GM18951 (cell line): ENCODE data around the gene DLG2.

ENCODE experiments used
- POLR2A ChIP-seq: IDR thresholded peaks from 4 replicates; pipeline ENCODE4 v1.6.1; 2011; ENCODE audit warnings: mild to moderate bottlenecking; ENCODE audit not compliant: insufficient read length, insufficient read depth; ENCODE audit errors: extremely low read depth
- in situ Hi-C: fragments of 300-500 bp; cut with MboI; formaldehyde crosslinking; loops from one replicate; pipeline ENCODE4 v1.12.0; 2022; ENCODE audit warnings: low sequenced_read_pairs, mixed read lengths, inconsistent platforms; ENCODE audit not compliant: unreplicated experiment

Gene DLG2

GRCh38 chr11:83864412-83865057 lies 1762.6 kb downstream of the DLG2 start:
- TF ChIP-seq POLR2A = no peak
- in situ Hi-C loops = no loop called here

- no peak for TF ChIP-seq POLR2A
- in situ Hi-C loops = no loop called here
Measured at GRCh38 chr11:83863272-83863671, 1763.9 kb downstream of the DLG2 start.

GRCh38 chr11:83862691-83863090 lies 1764.5 kb downstream of the DLG2 start:
- no peak for TF ChIP-seq POLR2A
- in situ Hi-C loops = no loop called here

- in situ Hi-C loops = no loop called here
- TF ChIP-seq POLR2A = no peak
Measured at GRCh38 chr11:83862033-83862432, 1765.1 kb downstream of the DLG2 start.

- no peak for TF ChIP-seq POLR2A
- in situ Hi-C loops = no loop called here
Measured at GRCh38 chr11:83858694-83859093, 1768.5 kb downstream of the DLG2 start.

- in situ Hi-C loops = no loop called here
- no peak for TF ChIP-seq POLR2A
Measured at GRCh38 chr11:83855237-83855636, 1771.9 kb downstream of the DLG2 start.

GRCh38 chr11:83852775-83853442 lies 1774.2 kb downstream of the DLG2 start:
- no peak for TF ChIP-seq POLR2A
- in situ Hi-C loops = no loop called here

- in situ Hi-C loops = no loop called here
- no peak for TF ChIP-seq POLR2A
Measured at GRCh38 chr11:83852012-83852411, 1775.1 kb downstream of the DLG2 start.

GRCh38 chr11:83847467-83848034 lies 1779.6 kb downstream of the DLG2 start:
- in situ Hi-C loops = loop anchor here (25.0 kb wide), 2 partner anchors 415 to 715 kb away; no protein-coding TSS in a partner anchor
- no peak for TF ChIP-seq POLR2A

- in situ Hi-C loops = loop anchor here (25.0 kb wide), 2 partner anchors 417 to 717 kb away; no protein-coding TSS in a partner anchor
- no peak for TF ChIP-seq POLR2A
Measured at GRCh38 chr11:83845797-83846196, 1781.3 kb downstream of the DLG2 start.

- in situ Hi-C loops = loop anchor here (25.0 kb wide), 2 partner anchors 422 to 722 kb away; no protein-coding TSS in a partner anchor
- TF ChIP-seq POLR2A = no peak
Measured at GRCh38 chr11:83840326-83840725, 1786.8 kb downstream of the DLG2 start.

GRCh38 chr11:83836883-83837654 lies 1790.1 kb downstream of the DLG2 start:
- no peak for TF ChIP-seq POLR2A

GRCh38 chr11:83836065-83836464 lies 1791.1 kb downstream of the DLG2 start:
- TF ChIP-seq POLR2A = no peak
- in situ Hi-C loops = loop anchor here (25.0 kb wide), 2 partner anchors 426 to 726 kb away; no protein-coding TSS in a partner anchor

More at GRCh38 chr11:83836883-83837654, 1790.1 kb downstream of the DLG2 start:
- in situ Hi-C loops = loop anchor here (25.0 kb wide), 2 partner anchors 425 to 725 kb away; no protein-coding TSS in a partner anchor
